Measurements from ENCODE around the gene MALT1.
"Not testable (repeated sequence)": the region's sequence is repeated elsewhere in the genome, so short reads cannot be mapped to it uniquely, and the experiment has no call there.

Gene MALT1

GRCh38 chr18:58653144-58653722 is 18.0 kb upstream of the MALT1 start:
- DNase-seq (ENCODE audit: low read depth in 2 of 2, low spot score in 1 of 2), result not testable (repeated sequence)

DNA sequence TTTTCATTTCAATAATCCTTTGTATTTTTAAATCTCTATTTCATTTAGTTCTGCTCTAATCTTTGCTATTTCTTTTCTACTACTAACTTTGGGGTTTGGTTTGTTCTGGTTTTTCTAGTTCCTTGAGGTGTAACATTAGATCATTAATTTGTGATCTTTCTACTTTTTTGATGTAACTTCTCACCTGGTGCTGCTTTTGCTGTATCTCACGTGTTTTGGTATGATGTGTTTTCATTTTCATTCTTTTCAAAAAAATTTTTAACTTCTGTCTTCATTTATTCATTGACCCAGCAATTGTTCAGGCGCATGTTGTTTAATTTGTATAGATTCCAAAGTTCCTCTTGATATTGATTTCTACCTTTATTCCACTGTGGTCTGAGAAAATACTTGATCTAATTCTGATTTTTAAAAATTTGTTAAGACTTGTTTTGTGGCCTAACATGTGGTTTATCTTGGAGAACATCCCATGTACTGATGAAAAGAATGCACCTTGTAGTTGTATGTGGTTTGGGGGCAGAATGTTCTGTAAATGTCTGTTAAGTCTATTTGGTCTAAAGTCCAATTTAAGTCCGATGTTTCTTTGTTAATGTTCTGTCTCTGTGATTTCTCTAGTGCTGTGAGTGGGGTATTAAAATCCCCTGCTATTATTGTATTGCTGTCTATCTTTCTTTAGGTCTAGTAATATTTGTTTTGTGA is 17.3 kb upstream of the MALT1 start:
- no peak for DNase-seq (ENCODE audit: low read depth in 2 of 2, low spot score in 1 of 2)

DNA sequence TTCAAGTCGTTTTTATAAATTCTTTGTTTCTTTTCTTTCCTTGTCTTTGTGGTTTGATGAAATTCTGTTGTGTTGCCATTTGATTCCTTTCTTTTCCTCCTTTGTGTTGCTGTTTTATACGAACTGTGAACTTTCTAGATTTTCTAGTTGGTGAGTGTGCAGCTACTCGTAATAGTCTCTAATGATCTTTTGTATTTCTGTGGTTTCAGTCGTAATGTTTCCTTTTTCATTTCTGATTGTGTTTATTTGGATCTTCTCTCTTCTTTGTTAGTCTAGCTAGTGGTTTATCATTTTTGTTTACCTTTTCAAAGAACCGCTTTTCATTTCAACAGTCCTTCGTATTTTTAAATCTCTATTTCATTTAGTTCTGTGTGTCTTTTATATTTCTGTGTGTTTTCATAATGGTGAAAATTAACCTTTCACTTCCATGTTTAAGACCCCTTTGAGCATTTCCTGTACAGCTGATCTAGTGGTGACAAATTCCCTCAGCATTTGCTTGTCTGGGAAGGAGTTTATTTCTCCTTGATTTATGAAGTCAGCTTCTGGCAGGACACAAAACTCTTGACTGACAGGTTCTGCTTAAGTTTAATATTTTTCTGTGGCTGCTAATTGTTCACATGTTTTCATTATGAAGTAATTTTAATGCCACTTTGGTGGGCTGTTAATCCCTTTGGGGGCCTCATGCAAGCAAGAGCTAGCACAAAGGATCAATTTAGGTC is 16.2 kb upstream of the MALT1 start:
- no peak for DNase-seq (ENCODE audit: low read depth in 2 of 2, low spot score in 1 of 2)

- DNase-seq (ENCODE audit: low read depth in 2 of 2, low spot score in 1 of 2), result no peak
Measured at GRCh38 chr18:58657081-58657480, 14.2 kb upstream of the MALT1 start.

- no peak for DNase-seq (ENCODE audit: low read depth in 2 of 2, low spot score in 1 of 2)
Measured at GRCh38 chr18:58657494-58657893, 13.8 kb upstream of the MALT1 start.

DNA sequence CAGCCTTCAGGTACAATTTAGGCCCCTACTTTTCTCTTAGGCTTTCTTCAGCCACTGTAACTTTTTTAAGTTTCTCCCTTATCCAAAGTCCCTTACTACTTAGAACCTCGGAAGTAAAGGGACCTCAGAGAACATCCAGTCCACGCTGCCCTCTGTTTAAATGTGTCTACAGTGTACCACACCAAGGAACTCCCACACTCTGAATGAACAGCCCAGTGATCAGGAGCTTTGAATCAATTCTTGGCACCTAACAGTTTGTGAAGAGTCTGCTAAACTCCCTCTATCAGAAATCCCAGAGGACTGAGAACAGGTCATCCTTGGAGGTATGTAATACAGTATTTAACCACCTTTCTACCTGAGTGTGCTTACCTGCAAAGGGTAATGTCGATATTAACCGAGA is 11.6 kb upstream of the MALT1 start:
- no peak for DNase-seq (ENCODE audit: low read depth in 2 of 2, low spot score in 1 of 2)

- no peak for DNase-seq (ENCODE audit: low read depth in 2 of 2, low spot score in 1 of 2)
Measured at GRCh38 chr18:58660915-58661314, 10.3 kb upstream of the MALT1 start.

- DNase-seq (ENCODE audit: low read depth in 2 of 2, low spot score in 1 of 2), result no peak
Measured at GRCh38 chr18:58661423-58661822, 9.8 kb upstream of the MALT1 start.

DNA sequence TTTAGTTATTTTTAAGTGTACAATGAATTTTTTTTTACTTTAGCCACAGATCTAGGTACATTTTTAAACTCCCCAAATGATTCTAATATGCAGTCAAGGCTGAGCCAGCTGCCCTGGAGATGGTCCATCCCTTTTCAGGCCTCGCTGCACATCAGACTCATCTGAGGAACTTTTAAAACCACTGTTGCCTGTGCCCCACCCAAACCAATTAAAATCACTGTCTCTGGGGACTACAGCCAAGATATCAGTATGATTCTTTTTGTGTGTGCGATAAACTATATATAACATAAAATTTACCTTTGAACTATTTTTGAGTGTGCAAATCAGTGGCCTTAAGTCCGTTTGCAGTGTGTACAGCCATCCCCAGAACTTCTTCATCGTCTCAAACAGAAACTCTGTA is 9.1 kb upstream of the MALT1 start:
- no peak for DNase-seq (ENCODE audit: low read depth in 2 of 2, low spot score in 1 of 2)

DNA sequence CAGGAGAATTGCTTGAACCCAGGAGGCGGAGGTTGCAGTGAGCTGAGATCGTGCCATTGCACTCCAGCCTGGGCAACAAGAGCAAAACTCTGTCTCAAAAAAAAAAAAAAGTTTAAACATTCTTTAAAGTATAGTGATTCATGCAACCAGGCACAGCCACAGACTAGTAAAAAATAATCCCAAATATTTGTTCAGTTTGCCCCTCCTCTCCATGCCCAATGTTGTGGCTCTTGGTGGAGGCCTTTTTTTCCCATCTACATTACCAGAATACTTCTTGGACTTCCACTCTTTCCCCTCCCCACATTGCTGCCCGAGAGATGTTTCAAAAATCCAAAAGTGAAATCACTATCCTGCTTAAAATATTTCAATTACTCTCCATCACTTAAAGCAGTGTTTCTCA is 5.1 kb upstream of the MALT1 start:
- no peak for DNase-seq (ENCODE audit: low read depth in 2 of 2, low spot score in 1 of 2)

- no peak for DNase-seq (ENCODE audit: low read depth in 2 of 2, low spot score in 1 of 2)
Measured at GRCh38 chr18:58668211-58668610, 3.1 kb upstream of the MALT1 start.

DNA sequence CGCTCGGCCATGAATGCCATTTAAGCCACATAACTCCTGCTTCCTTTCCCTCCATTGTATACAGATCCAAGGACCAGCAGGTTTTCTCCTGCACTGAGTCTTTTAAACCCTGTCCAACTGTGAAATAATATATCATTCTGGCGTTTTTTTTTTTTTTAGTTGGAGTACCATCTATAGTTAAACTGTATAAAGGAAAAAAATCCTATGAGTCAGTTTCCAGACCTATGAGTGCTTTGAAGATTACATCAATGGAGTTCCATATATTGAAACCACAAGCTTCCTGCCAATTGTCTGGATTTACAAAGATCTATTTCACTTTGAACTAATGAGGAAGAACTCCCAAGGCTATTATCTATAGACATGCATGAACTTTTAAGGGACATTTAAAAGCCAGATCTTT is 2.4 kb upstream of the MALT1 start:
- DNase-seq (ENCODE audit: low read depth in 2 of 2, low spot score in 1 of 2), result no peak

GRCh38 chr18:58669731-58670378 is 1.4 kb upstream of the MALT1 start:
- DNase-seq (ENCODE audit: low read depth in 2 of 2, low spot score in 1 of 2), result no peak

DNA sequence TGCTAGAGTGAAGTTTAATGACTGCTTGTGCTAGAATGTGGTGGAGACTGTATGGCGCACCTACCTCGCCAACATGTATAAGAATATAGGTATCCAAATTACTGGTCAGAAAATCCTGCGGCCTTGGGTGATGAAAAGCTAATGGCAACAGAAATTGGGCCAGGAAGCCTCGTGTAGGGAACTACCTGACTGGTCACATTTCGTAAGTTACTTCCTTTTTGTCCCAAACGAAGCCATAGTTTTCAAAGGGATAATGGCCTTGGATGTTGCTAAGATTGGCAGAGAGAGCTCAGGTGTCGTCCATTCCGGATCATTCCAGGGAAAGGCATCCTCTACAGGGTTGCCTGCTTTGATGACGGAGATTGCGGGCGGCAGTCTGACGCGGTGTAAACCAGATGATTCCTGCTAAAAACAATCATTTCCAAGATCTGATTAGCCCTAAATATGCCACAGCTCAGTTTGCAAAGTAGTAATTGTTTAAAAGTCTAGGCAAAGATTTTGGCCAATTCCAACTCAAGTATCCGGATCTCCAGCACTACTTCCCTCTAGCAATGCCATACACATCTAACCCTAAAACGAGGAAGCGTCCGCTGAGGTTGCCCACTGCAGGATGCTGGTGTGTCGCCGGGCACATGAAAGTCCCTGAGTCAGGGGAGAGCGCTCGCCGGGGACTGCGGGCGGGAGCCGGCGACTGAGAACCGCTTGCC is 708 bp upstream of the MALT1 start:
- no peak for DNase-seq (ENCODE audit: low read depth in 2 of 2, low spot score in 1 of 2)

GRCh38 chr18:58671632-58672564 is 633 bp downstream of the MALT1 start:
- DNase-seq (ENCODE audit: low read depth in 2 of 2, low spot score in 1 of 2), result peak in 1 of 2 donors; percentile 30

GRCh38 chr18:58674159-58674558 is 2.9 kb downstream of the MALT1 start:
- DNase-seq (ENCODE audit: low read depth in 2 of 2, low spot score in 1 of 2), result no peak

DNA sequence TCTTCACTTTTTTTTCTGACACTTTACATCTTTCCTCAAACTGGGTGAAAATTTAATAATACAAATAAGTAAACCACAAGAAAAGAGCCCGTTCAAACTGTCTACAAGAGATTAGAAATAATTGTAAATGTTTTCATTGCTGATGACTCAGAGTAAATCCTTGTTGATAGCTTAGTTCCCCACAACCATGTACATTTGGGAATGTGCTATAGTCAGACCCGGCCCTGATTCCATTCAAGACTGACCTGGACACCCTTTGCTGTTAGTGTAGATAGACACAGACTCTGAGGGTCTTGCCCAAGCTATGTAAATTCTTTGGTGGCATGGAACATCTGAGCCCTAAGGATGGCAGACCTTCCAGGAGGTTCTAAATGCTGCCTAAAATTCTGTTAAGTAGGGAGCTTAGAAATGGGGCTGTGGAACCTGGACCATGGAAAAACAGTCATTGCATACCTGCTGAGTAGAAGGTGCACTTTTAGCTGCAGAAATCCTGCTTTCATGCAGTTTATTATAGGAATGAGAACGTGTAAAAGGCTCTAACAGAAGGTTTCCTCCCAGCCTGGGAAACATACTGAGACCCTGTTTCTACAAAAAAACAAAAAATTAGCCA is 3.7 kb downstream of the MALT1 start:
- no peak for DNase-seq (ENCODE audit: low read depth in 2 of 2, low spot score in 1 of 2)

- no peak for DNase-seq (ENCODE audit: low read depth in 2 of 2, low spot score in 1 of 2)
Measured at GRCh38 chr18:58676270-58676669, 5.0 kb downstream of the MALT1 start.

- DNase-seq (ENCODE audit: low read depth in 2 of 2, low spot score in 1 of 2), result no peak
Measured at GRCh38 chr18:58682429-58683069, 11.3 kb downstream of the MALT1 start.
